Esophagus squamous epithelium (tissue), 4 donors: ENCODE results near the gene PIP4K2C.
"Not testable (repeated sequence)": the region's sequence is repeated elsewhere in the genome, so short reads cannot be mapped to it uniquely, and the experiment has no call there.

Experiments
- POLR2A ChIP-seq, 4 donors: fragments of 450-650 bp; IDR thresholded peaks; one replicate each; pipeline ENCODE4 v1.6.1; 2017; ENCODE audit warnings: antibody characterized with exemption in 4 of 4, mild to moderate bottlenecking in 4 of 4, moderate library complexity in 3 of 4
- TF ChIP-seq, protein P1 (sequence below), 6 experiments: fragments of 450-650 bp in 4 of 6; fragments of 200-600 bp in 2 of 6; sonication (generic) in 2 of 6; IDR thresholded peaks; one replicate each; pipeline ENCODE4 v1.5.1; 2016 to 2019; ENCODE audit warnings: antibody characterized with exemption in 6 of 6, mild to moderate bottlenecking in 4 of 6, moderate library complexity in 4 of 6

- TF ChIP-seq, protein P1, sequence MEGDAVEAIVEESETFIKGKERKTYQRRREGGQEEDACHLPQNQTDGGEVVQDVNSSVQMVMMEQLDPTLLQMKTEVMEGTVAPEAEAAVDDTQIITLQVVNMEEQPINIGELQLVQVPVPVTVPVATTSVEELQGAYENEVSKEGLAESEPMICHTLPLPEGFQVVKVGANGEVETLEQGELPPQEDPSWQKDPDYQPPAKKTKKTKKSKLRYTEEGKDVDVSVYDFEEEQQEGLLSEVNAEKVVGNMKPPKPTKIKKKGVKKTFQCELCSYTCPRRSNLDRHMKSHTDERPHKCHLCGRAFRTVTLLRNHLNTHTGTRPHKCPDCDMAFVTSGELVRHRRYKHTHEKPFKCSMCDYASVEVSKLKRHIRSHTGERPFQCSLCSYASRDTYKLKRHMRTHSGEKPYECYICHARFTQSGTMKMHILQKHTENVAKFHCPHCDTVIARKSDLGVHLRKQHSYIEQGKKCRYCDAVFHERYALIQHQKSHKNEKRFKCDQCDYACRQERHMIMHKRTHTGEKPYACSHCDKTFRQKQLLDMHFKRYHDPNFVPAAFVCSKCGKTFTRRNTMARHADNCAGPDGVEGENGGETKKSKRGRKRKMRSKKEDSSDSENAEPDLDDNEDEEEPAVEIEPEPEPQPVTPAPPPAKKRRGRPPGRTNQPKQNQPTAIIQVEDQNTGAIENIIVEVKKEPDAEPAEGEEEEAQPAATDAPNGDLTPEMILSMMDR (IDR thresholded peaks at IDR 0.05) = not testable (repeated sequence)
- TF ChIP-seq POLR2A (IDR thresholded peaks at IDR 0.05) = not testable (repeated sequence)
Measured at GRCh38 chr12:57636731-57637130, 45.7 kb downstream of the PIP4K2C start.
